K562 (cell line): ENCODE data around the gene CEP20. TPM values are rescaled to one million over a fixed set of nuclear protein-coding genes. Genes with fewer than 3 reads are reported as not detected.

Experiments
- ATF7 ChIP-seq: fragments of 450-650 bp; IDR thresholded peaks from 2 replicates; pipeline ENCODE4 v1.7.1; 2014; ENCODE audit warnings: mild to moderate bottlenecking, moderate library complexity
- CBFA2T3 ChIP-seq: fragments of 450-650 bp; IDR thresholded peaks from 2 replicates; pipeline ENCODE4 v1.6.1; 2017
- CEBPB ChIP-seq: fragments of 450-650 bp; IDR thresholded peaks from 2 replicates; pipeline ENCODE4 v1.6.1; 2016; ENCODE audit warnings: missing genetic modification characterization, missing compliant biosample characterization
- FOXP1 ChIP-seq: sonication (generic); formaldehyde crosslinking; IDR thresholded peaks from 2 replicates; pipeline ENCODE4 v1.8.0; 2022; ENCODE audit warnings: mild to moderate bottlenecking, missing genetic modification reagents
- HIVEP1 ChIP-seq: fragments of 250-450 bp; sonication (Bioruptor Pico); IDR thresholded peaks from 2 replicates; pipeline ENCODE4 v1.4.0; 2020; ENCODE audit warnings: mild to moderate bottlenecking
- MEF2D ChIP-seq: conservative IDR thresholded peaks from 2 replicates; pipeline ENCODE4 v1.6.1; 2016; ENCODE audit warnings: low read depth, missing genetic modification characterization, missing compliant biosample characterization
- NCOA1 ChIP-seq: fragments of 450-650 bp; IDR thresholded peaks from 2 replicates; pipeline ENCODE4 v1.6.1; 2016; ENCODE audit warnings: low read depth
- PYGO2 ChIP-seq: fragments of 450-650 bp; IDR thresholded peaks from 2 replicates; pipeline ENCODE4 v1.6.1; 2016; ENCODE audit warnings: mild to moderate bottlenecking, missing genetic modification characterization, moderate library complexity, missing compliant biosample characterization
- TCF7 ChIP-seq: sonication (generic); IDR thresholded peaks from 2 replicates; pipeline ENCODE4 v1.6.1; 2016; ENCODE audit warnings: antibody characterized with exemption, borderline replicate concordance
- TRIM24 ChIP-seq, 2 experiments: fragments of 450-650 bp; IDR thresholded peaks; 2 replicates each; pipeline ENCODE4 v1.6.1; 2016
- ZNF140 ChIP-seq: fragments of 250-450 bp; sonication (Bioruptor Pico); IDR thresholded peaks from 2 replicates; pipeline ENCODE4 v1.8.0; 2021; ENCODE audit warnings: moderate library complexity, mild to moderate bottlenecking, inconsistent platforms
- ZNF197 ChIP-seq: fragments of 200-800 bp; sonication (Bioruptor generic); IDR thresholded peaks from 2 replicates; pipeline ENCODE4 v1.6.1; 2016; ENCODE audit warnings: low read depth, missing genetic modification characterization, missing compliant biosample characterization
- polyA plus RNA-seq, 8 experiments: library from polyadenylated mRNA; depleted of rRNA in 4 of 8; stranded (reverse) in 5 of 8; unstranded in 3 of 8; fragments of >200 nt; fragmentation: Nextera tagmentation in 2 of 8; fragmentation: Illumina TruSeq in 1 of 8; extraction: Ambion mirVana in 2 of 8; extraction: Trizol in 1 of 8; gene quantifications; 2 replicates each; pipeline versions ENCODE4 v1.2.1 to v1.2.3, GENCODE V29; 2011 to 2014; ENCODE audit warnings: inconsistent platforms in 1 of 8, missing spikeins in 1 of 8
- total RNA-seq, 7 experiments: library from RNA; depleted of rRNA in 6 of 7; stranded (reverse); fragments of >200 nt in 6 of 7; fragmentation: Illumina TruSeq in 2 of 7; extraction: Trizol in 2 of 7; gene quantifications; 2 replicates each; pipeline versions ENCODE4 v1.2.1 to v1.2.3, GENCODE V29; 2011 to 2021; ENCODE audit warnings: low replicate concordance in 1 of 7
- TF ChIP-seq, protein P1 (sequence below): IDR thresholded peaks from 2 replicates; pipeline ENCODE4 v1.6.1; 2016; ENCODE audit warnings: missing genetic modification characterization, missing compliant biosample characterization
- TF ChIP-seq, protein P2 (sequence below), 2 experiments: fragments of 450-650 bp in 1 of 2; sonication (generic) in 1 of 2; formaldehyde crosslinking in 1 of 2; IDR thresholded peaks; 2 replicates each; pipeline versions ENCODE4 v1.7.1 to v1.9.0; 2016 to 2022; ENCODE audit warnings: inconsistent platforms in 1 of 2, mild to moderate bottlenecking in 1 of 2, missing genetic modification reagents in 1 of 2
- TF ChIP-seq, protein P3 (sequence below): fragments of 150-350 bp; conservative IDR thresholded peaks from 2 replicates; pipeline ENCODE4 v1.6.1; 2014; ENCODE audit warnings: low read length

The CEP20 gene
- total and polyA plus RNA-seq, 9 of the 15 experiments (the other 6 are each of a cell fraction or from before 2014, with no cell fraction given): 41.3 to 150 (median 104) TPM

DNA sequence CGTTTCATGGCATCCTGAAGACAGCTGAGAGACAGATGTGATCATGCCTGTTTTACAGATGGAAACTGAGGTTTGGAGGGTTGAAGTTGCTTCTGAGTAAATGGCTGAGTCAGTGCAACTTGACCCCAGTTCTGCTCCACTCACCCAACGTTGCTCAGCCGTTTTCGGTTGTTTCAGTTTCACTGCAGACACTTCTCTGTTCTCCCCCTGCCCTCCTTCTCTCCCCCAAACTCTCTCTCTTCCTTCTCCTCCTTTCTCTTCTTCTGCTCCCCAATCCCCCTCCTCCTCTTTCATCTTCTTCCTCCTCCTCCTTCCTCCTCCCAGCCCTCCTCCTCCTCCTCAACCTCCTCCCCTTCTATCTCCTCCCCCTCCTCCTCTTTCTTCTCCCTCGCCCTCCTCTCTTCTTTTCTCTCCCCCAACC is 9.4 kb upstream of the CEP20 start (continued):
- no peak for TF ChIP-seq HIVEP1
- peak in 1 of 2 experiments; percentile 38; a peak in 2 of 4 replicates for TF ChIP-seq TRIM24 (IDR thresholded peaks at IDR 0.05)
- TF ChIP-seq, protein P1, sequence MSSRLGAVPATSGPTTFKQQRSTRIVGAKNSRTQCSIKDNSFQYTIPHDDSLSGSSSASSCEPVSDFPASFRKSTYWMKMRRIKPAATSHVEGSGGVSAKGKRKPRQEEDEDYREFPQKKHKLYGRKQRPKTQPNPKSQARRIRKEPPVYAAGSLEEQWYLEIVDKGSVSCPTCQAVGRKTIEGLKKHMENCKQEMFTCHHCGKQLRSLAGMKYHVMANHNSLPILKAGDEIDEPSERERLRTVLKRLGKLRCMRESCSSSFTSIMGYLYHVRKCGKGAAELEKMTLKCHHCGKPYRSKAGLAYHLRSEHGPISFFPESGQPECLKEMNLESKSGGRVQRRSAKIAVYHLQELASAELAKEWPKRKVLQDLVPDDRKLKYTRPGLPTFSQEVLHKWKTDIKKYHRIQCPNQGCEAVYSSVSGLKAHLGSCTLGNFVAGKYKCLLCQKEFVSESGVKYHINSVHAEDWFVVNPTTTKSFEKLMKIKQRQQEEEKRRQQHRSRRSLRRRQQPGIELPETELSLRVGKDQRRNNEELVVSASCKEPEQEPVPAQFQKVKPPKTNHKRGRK: peak; percentile 69; the same call in 1 of the 2 replicates
- no peak for TF ChIP-seq ZNF140
- no peak for TF ChIP-seq FOXP1
- TF ChIP-seq, protein P2, sequence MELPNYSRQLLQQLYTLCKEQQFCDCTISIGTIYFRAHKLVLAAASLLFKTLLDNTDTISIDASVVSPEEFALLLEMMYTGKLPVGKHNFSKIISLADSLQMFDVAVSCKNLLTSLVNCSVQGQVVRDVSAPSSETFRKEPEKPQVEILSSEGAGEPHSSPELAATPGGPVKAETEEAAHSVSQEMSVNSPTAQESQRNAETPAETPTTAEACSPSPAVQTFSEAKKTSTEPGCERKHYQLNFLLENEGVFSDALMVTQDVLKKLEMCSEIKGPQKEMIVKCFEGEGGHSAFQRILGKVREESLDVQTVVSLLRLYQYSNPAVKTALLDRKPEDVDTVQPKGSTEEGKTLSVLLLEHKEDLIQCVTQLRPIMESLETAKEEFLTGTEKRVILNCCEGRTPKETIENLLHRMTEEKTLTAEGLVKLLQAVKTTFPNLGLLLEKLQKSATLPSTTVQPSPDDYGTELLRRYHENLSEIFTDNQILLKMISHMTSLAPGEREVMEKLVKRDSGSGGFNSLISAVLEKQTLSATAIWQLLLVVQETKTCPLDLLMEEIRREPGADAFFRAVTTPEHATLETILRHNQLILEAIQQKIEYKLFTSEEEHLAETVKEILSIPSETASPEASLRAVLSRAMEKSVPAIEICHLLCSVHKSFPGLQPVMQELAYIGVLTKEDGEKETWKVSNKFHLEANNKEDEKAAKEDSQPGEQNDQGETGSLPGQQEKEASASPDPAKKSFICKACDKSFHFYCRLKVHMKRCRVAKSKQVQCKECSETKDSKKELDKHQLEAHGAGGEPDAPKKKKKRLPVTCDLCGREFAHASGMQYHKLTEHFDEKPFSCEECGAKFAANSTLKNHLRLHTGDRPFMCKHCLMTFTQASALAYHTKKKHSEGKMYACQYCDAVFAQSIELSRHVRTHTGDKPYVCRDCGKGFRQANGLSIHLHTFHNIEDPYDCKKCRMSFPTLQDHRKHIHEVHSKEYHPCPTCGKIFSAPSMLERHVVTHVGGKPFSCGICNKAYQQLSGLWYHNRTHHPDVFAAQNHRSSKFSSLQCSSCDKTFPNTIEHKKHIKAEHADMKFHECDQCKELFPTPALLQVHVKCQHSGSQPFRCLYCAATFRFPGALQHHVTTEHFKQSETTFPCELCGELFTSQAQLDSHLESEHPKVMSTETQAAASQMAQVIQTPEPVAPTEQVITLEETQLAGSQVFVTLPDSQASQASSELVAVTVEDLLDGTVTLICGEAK (IDR thresholded peaks at IDR 0.05): peak; percentile 45; the same call in 1 of the 2 replicates
- TF ChIP-seq, protein P2 (CRISPR knock-in tag; IDR thresholded peaks at IDR 0.05): no peak
- TF ChIP-seq CEBPB (tag): no peak
- TF ChIP-seq, protein P3, sequence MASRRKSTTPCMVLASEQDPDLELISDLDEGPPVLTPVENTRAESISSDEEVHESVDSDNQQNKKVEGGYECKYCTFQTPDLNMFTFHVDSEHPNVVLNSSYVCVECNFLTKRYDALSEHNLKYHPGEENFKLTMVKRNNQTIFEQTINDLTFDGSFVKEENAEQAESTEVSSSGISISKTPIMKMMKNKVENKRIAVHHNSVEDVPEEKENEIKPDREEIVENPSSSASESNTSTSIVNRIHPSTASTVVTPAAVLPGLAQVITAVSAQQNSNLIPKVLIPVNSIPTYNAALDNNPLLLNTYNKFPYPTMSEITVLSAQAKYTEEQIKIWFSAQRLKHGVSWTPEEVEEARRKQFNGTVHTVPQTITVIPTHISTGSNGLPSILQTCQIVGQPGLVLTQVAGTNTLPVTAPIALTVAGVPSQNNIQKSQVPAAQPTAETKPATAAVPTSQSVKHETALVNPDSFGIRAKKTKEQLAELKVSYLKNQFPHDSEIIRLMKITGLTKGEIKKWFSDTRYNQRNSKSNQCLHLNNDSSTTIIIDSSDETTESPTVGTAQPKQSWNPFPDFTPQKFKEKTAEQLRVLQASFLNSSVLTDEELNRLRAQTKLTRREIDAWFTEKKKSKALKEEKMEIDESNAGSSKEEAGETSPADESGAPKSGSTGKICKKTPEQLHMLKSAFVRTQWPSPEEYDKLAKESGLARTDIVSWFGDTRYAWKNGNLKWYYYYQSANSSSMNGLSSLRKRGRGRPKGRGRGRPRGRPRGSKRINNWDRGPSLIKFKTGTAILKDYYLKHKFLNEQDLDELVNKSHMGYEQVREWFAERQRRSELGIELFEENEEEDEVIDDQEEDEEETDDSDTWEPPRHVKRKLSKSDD: no peak
- no peak for TF ChIP-seq CBFA2T3
- no peak for TF ChIP-seq ZNF197 (CRISPR knock-in tag)
- TF ChIP-seq MEF2D (tag): 0 out of 2 replicates have a peak, but pooled peaks have one; percentile 29
- no peak for TF ChIP-seq TCF7
- TF ChIP-seq PYGO2: no peak
- no peak for TF ChIP-seq NCOA1
- no peak for TF ChIP-seq ATF7
